ENCODE measurements around the gene TTYH2.

GRCh38 chr17:74272731-74273201, 59.4 kb downstream of the TTYH2 start:
- TF ChIP-seq CTCF (IDR thresholded peaks at IDR 0.05; ENCODE audit: poor library complexity, severe bottlenecking) (no peak), EZH2 (IDR thresholded peaks at IDR 0.05; ENCODE audit: borderline replicate concordance, insufficient read depth, low read length, poor library complexity, severe bottlenecking) (no peak), MXI1 (conservative IDR thresholded peaks at IDR 0.05; ENCODE audit: poor library complexity, severe bottlenecking) (no peak)
